Body of pancreas (tissue), 4 donors: ENCODE measurements around the gene DCAF11. TPM values are rescaled to one million over a fixed set of nuclear protein-coding genes. Genes with fewer than 3 reads are reported as not detected.

Experiments
- ATAC-seq: fragments of 150-250 bp; one replicate; pipeline ENCODE4 v1.9.1; 2016
- DNase-seq, 4 donors: peaks; one replicate each; pipeline ENCODE4 v3.0.0-alpha.2; 2019
- H3K27ac ChIP-seq, 4 donors: fragments of 200-600 bp; sonication (generic); 1 replicate in 3 of 4; 2 replicates in 1 of 4; pipeline versions ENCODE4 v1.5.1 to v1.6.1; 2016 to 2019; ENCODE audit warnings: mild to moderate bottlenecking in 1 of 4, mixed read lengths in 1 of 4, moderate library complexity in 1 of 4
- H3K27me3 ChIP-seq, 2 donors: fragments of 200-600 bp; sonication (generic); one replicate each; pipeline ENCODE4 v1.6.0; 2016; ENCODE audit warnings: mild to moderate bottlenecking in 1 of 2
- H3K36me3 ChIP-seq, 2 donors: fragments of 200-600 bp; sonication (generic); replicated peaks in 1 of 2; 2 replicates each; pipeline ENCODE4 v1.5.1; 2016; ENCODE audit warnings: low read depth in 2 of 2; ENCODE audit not compliant: insufficient read depth in 1 of 2
- H3K4me1 ChIP-seq: fragments of 200-600 bp; sonication (generic); one replicate; pipeline ENCODE4 v1.6.0; 2016
- H3K4me3 ChIP-seq, 2 donors: fragments of 200-600 bp; sonication (generic); 1 replicate in 1 of 2; 2 replicates in 1 of 2; pipeline ENCODE4 v1.5.1; 2016 to 2019
- H3K9me3 ChIP-seq, 3 donors: fragments of 200-600 bp; sonication (generic); 1 replicate in 2 of 3; 2 replicates in 1 of 3; pipeline ENCODE4 v1.5.1; 2016
- CTCF ChIP-seq, 7 experiments: fragments of 450-650 bp in 4 of 7; fragments of 200-600 bp in 3 of 7; sonication (generic) in 3 of 7; IDR thresholded peaks; one replicate each; pipeline ENCODE4 v1.5.1; 2016 to 2019; ENCODE audit warnings: antibody characterized with exemption in 7 of 7
- POLR2A ChIP-seq, 3 donors: fragments of 450-650 bp; IDR thresholded peaks; one replicate each; pipeline ENCODE4 v1.6.1; 2016; ENCODE audit warnings: antibody characterized with exemption in 3 of 3, mild to moderate bottlenecking in 2 of 3
- WGBS, 2 donors: methylation state at CpG; one replicate each; pipeline ENCODE4 v1.1.5; 2017; 5-methylcytosine and 5-hydroxymethylcytosine counted together
- intact Hi-C: fragments of 100-400 bp; cut with DNase I; formaldehyde crosslinking; loops from one replicate; pipeline ENCODE4 v1.15.1; 2023
- total RNA-seq, 2 donors: library from RNA; depleted of rRNA; stranded (reverse); fragments of >200 nt; gene quantifications; one replicate each; pipeline ENCODE4 v1.1.0, GENCODE V29; 2016

Gene DCAF11
- total RNA-seq, 2 donors from 2014 or later, result 77.1 to 128 TPM

GRCh38 chr14:24117179-24117578 lies 2.6 kb downstream of the DCAF11 start:
- H3K4me3 ChIP-seq, result no peak overlapping the region
- no peak for ATAC-seq
- H3K4me1 ChIP-seq, result peaks cover 34% of the 10 kb centered on the region
- H3K27ac ChIP-seq, result peak overlapping the region in 1 of 4 donors; percentile 4
- H3K27me3 ChIP-seq, result no peaks in the 10 kb centered on the region
- no peaks in the 10 kb centered on the region for H3K9me3 ChIP-seq
- intact Hi-C loops, result no loop called here
- peaks cover 24% of the 10 kb centered on the region in 2 donors for H3K36me3 ChIP-seq
- TF ChIP-seq POLR2A (IDR thresholded peaks at IDR 0.05) (peak in 2 of 3 donors; percentile 11 to 12), CTCF (IDR thresholded peaks at IDR 0.05) (no peak)
- DNase-seq, result peak; percentile 54 to 77 (median 64)
- WGBS, 2 donors, result 39 to 49% methylated on average over 6 of the region's 6 CpGs

- WGBS, 2 donors, result 94 to 95% methylated on average over 6 of the region's 6 CpGs
- Histone ChIP-seq H3K27me3 (no peaks in the 10 kb centered on the region), H3K4me3 (no peak overlapping the region), H3K27ac (no peak overlapping the region), H3K9me3 (no peaks in the 10 kb centered on the region), H3K36me3 (peaks cover 24 to 37% of the 10 kb centered on the region in 2 donors), H3K4me1 (peaks cover 28% of the 10 kb centered on the region)
- DNase-seq (no peak), ATAC-seq (no peak)
- TF ChIP-seq POLR2A (IDR thresholded peaks at IDR 0.05), result no peak
- no peak for TF ChIP-seq CTCF (IDR thresholded peaks at IDR 0.05)
- intact Hi-C loops, result no loop called here
These were observed 5.1 kb downstream of the DCAF11 start for GRCh38 chr14:24119691-24120090.

GRCh38 chr14:24121210-24121609 lies 6.6 kb downstream of the DCAF11 start:
- ATAC-seq (no peak), DNase-seq (no peak)
- TF ChIP-seq CTCF (IDR thresholded peaks at IDR 0.05), result no peak
- TF ChIP-seq POLR2A (IDR thresholded peaks at IDR 0.05), result no peak
- peaks cover 21% of the 10 kb centered on the region for H3K4me1 ChIP-seq
- no peak overlapping the region for H3K4me3 ChIP-seq
- H3K9me3 ChIP-seq, result no peaks in the 10 kb centered on the region
- H3K27me3 ChIP-seq, result no peaks in the 10 kb centered on the region
- peaks cover 24 to 37% of the 10 kb centered on the region in 2 donors for H3K36me3 ChIP-seq
- WGBS, 2 donors, result 94 to 95% methylated on average over 7 to 8 of the region's 8 CpGs
- H3K27ac ChIP-seq, result no peak overlapping the region
- intact Hi-C loops, result no loop called here

- Histone ChIP-seq H3K4me1 (peaks cover 9% of the 10 kb centered on the region), H3K9me3 (no peaks in the 10 kb centered on the region), H3K27ac (no peak overlapping the region), H3K4me3 (no peak overlapping the region), H3K36me3 (peaks cover 24 to 37% of the 10 kb centered on the region in 2 donors), H3K27me3 (no peaks in the 10 kb centered on the region)
- DNase-seq (no peak), ATAC-seq (no peak)
- TF ChIP-seq CTCF (IDR thresholded peaks at IDR 0.05), result no peak
- no peak for TF ChIP-seq POLR2A (IDR thresholded peaks at IDR 0.05)
- intact Hi-C loops, result no loop called here
- 94 to 97% methylated on average over 4 of the region's 4 CpGs for whole genome bisulfite sequencing, 2 donors
These were observed 7.8 kb downstream of the DCAF11 start for GRCh38 chr14:24122416-24122815.

GRCh38 chr14:24122898-24123297 lies 8.3 kb downstream of the DCAF11 start:
- intact Hi-C loops, result no loop called here

More at GRCh38 chr14:24122898-24123297, 8.3 kb downstream of the DCAF11 start:
- no peak overlapping the region for H3K27ac ChIP-seq
- WGBS, 2 donors, result 92 to 95% methylated on average over 5 to 8 of the region's 8 CpGs
- H3K36me3 ChIP-seq, result peaks cover 24 to 37% of the 10 kb centered on the region in 2 donors
- no peak overlapping the region for H3K4me3 ChIP-seq
- H3K4me1 ChIP-seq, result peaks cover 4% of the 10 kb centered on the region
- no peaks in the 10 kb centered on the region for H3K27me3 ChIP-seq
- TF ChIP-seq POLR2A (IDR thresholded peaks at IDR 0.05) (no peak), CTCF (IDR thresholded peaks at IDR 0.05) (no peak)
- ATAC-seq (no peak), DNase-seq (no peak)
- no peaks in the 10 kb centered on the region for H3K9me3 ChIP-seq
